H1 (cell line): ENCODE results near the gene FLVCR2. TPM values are rescaled to one million over a fixed set of nuclear protein-coding genes. Genes with fewer than 3 reads are reported as not detected.

Experiments used
- CTCF ChIA-PET: fragments of 300-600 bp; sonication (Branson Sonifier 250); formaldehyde crosslinking; loops from one replicate; lab custom pipeline; 2021; ENCODE audit not compliant: partially characterized antibody; lab: Charles Lee
- POLR2A ChIA-PET: fragments of 300-600 bp; sonication (Branson Sonifier 250); formaldehyde crosslinking; loops from one replicate; lab custom pipeline; 2021; ENCODE audit warnings: inconsistent platforms; ENCODE audit not compliant: partially characterized antibody; lab: Charles Lee
- DNase-seq, 2 experiments: peaks; one replicate each; pipeline versions ENCODE4 v3.0.0 to v3.0.0-alpha.2; 2010 to 2022; ENCODE audit warnings: low spot score in 2 of 2, low read depth in 1 of 2, mixed read lengths in 1 of 2
- FAIRE-seq: peaks from 2 replicates; lab custom pipeline; 2011; peaks lifted over from hg19 to GRCh38; lab: Jason Lieb, UNC
- H2AFZ ChIP-seq: 2 replicates; pipeline ENCODE4 v1.8.1; 2012; ENCODE audit warnings: low read length, inconsistent platforms
- H2AK5ac ChIP-seq: 2 replicates; pipeline ENCODE4 v1.6.1; 2013; ENCODE audit warnings: low read depth, low read length
- H2BK120ac ChIP-seq: replicated peaks from 2 replicates; pipeline ENCODE3; 2013; ENCODE audit warnings: low read depth, low read length, inconsistent platforms
- H2BK12ac ChIP-seq: 2 replicates; pipeline ENCODE4 v1.6.1; 2013; ENCODE audit warnings: low read depth, low read length
- H2BK15ac ChIP-seq: 2 replicates; pipeline ENCODE4 v1.6.1; 2013; ENCODE audit warnings: low read length
- H2BK20ac ChIP-seq: 2 replicates; pipeline ENCODE4 v1.6.1; 2013; ENCODE audit warnings: low read length
- H2BK5ac ChIP-seq: 2 replicates; pipeline ENCODE4 v1.6.1; 2013; ENCODE audit warnings: low read depth, low read length
- H3K14ac ChIP-seq: 2 replicates; pipeline ENCODE4 v1.6.1; 2013; ENCODE audit warnings: inconsistent platforms; ENCODE audit not compliant: insufficient read length
- H3K18ac ChIP-seq: 2 replicates; pipeline ENCODE4 v1.6.1; 2013; ENCODE audit warnings: low read length; ENCODE audit errors: extremely low read depth
- H3K23ac ChIP-seq: 2 replicates; pipeline ENCODE4 v1.6.1; 2013; ENCODE audit warnings: inconsistent platforms; ENCODE audit not compliant: insufficient read length
- H3K23me2 ChIP-seq: 2 replicates; pipeline ENCODE4 v1.6.1; 2013; ENCODE audit warnings: low read depth, low read length
- H3K27ac ChIP-seq: 2 replicates; pipeline ENCODE4 v1.6.1; 2011; ENCODE audit warnings: low read depth, low read length, inconsistent platforms
- H3K27me3 ChIP-seq, 4 experiments: replicated peaks in 1 of 4; 1 replicate in 1 of 4; 2 replicates in 3 of 4; pipeline versions ENCODE4 v1.6.1 to v1.8.1; 2011 to 2013; ENCODE audit warnings: low read length in 3 of 4, mild to moderate bottlenecking in 3 of 4, inconsistent platforms in 2 of 4, mixed read lengths in 2 of 4, moderate library complexity in 1 of 4; ENCODE audit not compliant: control insufficient read depth in 3 of 4, insufficient read depth in 3 of 4; ENCODE audit errors: extremely low read depth in 1 of 4
- H3K36me3 ChIP-seq, 4 experiments: 2 replicates each; pipeline versions ENCODE4 v1.6.1 to v1.8.1; 2011 to 2013; ENCODE audit warnings: mild to moderate bottlenecking in 4 of 4, low read length in 3 of 4, moderate library complexity in 2 of 4, control low read depth in 1 of 4, inconsistent platforms in 1 of 4; ENCODE audit not compliant: insufficient read depth in 4 of 4, control insufficient read depth in 2 of 4
- H3K4ac ChIP-seq: replicated peaks from 2 replicates; pipeline ENCODE3; 2013; ENCODE audit warnings: low read length, low read depth, mixed read lengths, inconsistent platforms; ENCODE audit not compliant: insufficient read length
- H3K4me1 ChIP-seq, 4 experiments: replicated peaks in 1 of 4; 1 replicate in 1 of 4; 2 replicates in 3 of 4; pipeline versions ENCODE4 v1.6.1 to v1.8.1; 2011 to 2013; ENCODE audit warnings: low read length in 3 of 4, inconsistent platforms in 2 of 4, mixed read lengths in 1 of 4; ENCODE audit not compliant: insufficient read depth in 4 of 4, control insufficient read depth in 3 of 4
- H3K4me2 ChIP-seq, 2 experiments: 2 replicates each; pipeline versions ENCODE4 v1.6.1 to v1.8.1; 2011 to 2013; ENCODE audit warnings: low read depth in 2 of 2, low read length in 2 of 2, control low read depth in 1 of 2, inconsistent platforms in 1 of 2, mild to moderate bottlenecking in 1 of 2; ENCODE audit not compliant: insufficient read depth in 1 of 2
- H3K4me3 ChIP-seq, 4 experiments: fragments of 200-600, 300-600 bp in 1 of 4; sonication (generic), shearing (Covaris generic), sonication (Bioruptor Twin) in 1 of 4; 2 replicates each; pipeline versions ENCODE4 v1.5.1 to v1.8.1; 2011 to 2016; ENCODE audit warnings: low read length in 4 of 4, low read depth in 3 of 4, control low read depth in 2 of 4, inconsistent platforms in 2 of 4, mild to moderate bottlenecking in 2 of 4, mixed read lengths in 1 of 4, moderate library complexity in 1 of 4; ENCODE audit not compliant: insufficient read depth in 2 of 4; ENCODE audit errors: extremely low read depth in 1 of 4
- H3K56ac ChIP-seq: replicated peaks from 2 replicates; pipeline ENCODE3; 2013; ENCODE audit warnings: low read depth, mild to moderate bottlenecking, mixed read lengths, low read length, inconsistent platforms; ENCODE audit not compliant: insufficient read length
- H3K79me1 ChIP-seq: 2 replicates; pipeline ENCODE4 v1.6.1; 2013; ENCODE audit warnings: low read depth, low read length, control low read depth
- H3K79me2 ChIP-seq, 2 experiments: 2 replicates each; pipeline versions ENCODE4 v1.6.1 to v1.8.1; 2012 to 2013; ENCODE audit warnings: low read length in 2 of 2, mild to moderate bottlenecking in 2 of 2, inconsistent platforms in 1 of 2; ENCODE audit not compliant: insufficient read depth in 2 of 2, control insufficient read depth in 1 of 2
- H3K9ac ChIP-seq, 4 experiments: replicated peaks in 1 of 4; 1 replicate in 1 of 4; 2 replicates in 3 of 4; pipeline versions ENCODE4 v1.6.1 to v1.8.1; 2011 to 2013; ENCODE audit warnings: low read depth in 3 of 4, low read length in 3 of 4, control low read depth in 2 of 4, mild to moderate bottlenecking in 2 of 4, moderate library complexity in 2 of 4, inconsistent platforms in 1 of 4; ENCODE audit errors: extremely low read depth in 1 of 4
- H3K9me3 ChIP-seq, 2 experiments: 2 replicates each; pipeline versions ENCODE4 v1.6.1 to v1.8.1; 2012 to 2013; ENCODE audit warnings: mild to moderate bottlenecking in 2 of 2, moderate library complexity in 2 of 2, control low read depth in 1 of 2, inconsistent platforms in 1 of 2, low read depth in 1 of 2, low read length in 1 of 2, mixed read lengths in 1 of 2; ENCODE audit not compliant: insufficient read depth in 2 of 2
- H4K20me1 ChIP-seq, 2 experiments: replicated peaks in 1 of 2; 2 replicates each; pipeline versions ENCODE3 to v1.8.1; 2011 to 2013; ENCODE audit warnings: inconsistent platforms in 2 of 2, low read length in 2 of 2, mild to moderate bottlenecking in 1 of 2; ENCODE audit not compliant: insufficient read depth in 2 of 2, control insufficient read depth in 1 of 2
- H4K5ac ChIP-seq: 2 replicates; pipeline ENCODE4 v1.6.1; 2013; ENCODE audit warnings: low read length, low read depth, mixed read lengths, inconsistent platforms; ENCODE audit not compliant: insufficient read length
- H4K8ac ChIP-seq: 2 replicates; pipeline ENCODE4 v1.8.0; 2013; ENCODE audit warnings: mild to moderate bottlenecking, moderate library complexity, low read length, inconsistent platforms; ENCODE audit not compliant: insufficient read depth; ENCODE audit errors: extremely low read depth
- H4K91ac ChIP-seq: replicated peaks from 2 replicates; pipeline ENCODE3; 2013; ENCODE audit warnings: low read length, mixed read lengths, inconsistent platforms; ENCODE audit not compliant: insufficient read length
- CBX5 ChIP-seq: fragments of 300-800, 300-1000 bp; sonication (generic); IDR thresholded peaks from 2 replicates; pipeline ENCODE4 v1.7.1; 2016; ENCODE audit warnings: antibody characterized with exemption, low read length, low read depth
- CEBPB ChIP-seq: IDR thresholded peaks from 2 replicates; pipeline ENCODE4 v1.6.1; 2012; ENCODE audit warnings: low read depth, low read length
- CTBP2 ChIP-seq: IDR thresholded peaks from 2 replicates; pipeline ENCODE4 v1.7.0; 2011; ENCODE audit warnings: borderline replicate concordance, mild to moderate bottlenecking, moderate library complexity, mixed read lengths, low read length; ENCODE audit not compliant: insufficient read depth, insufficient read length
- EGR1 ChIP-seq: IDR thresholded peaks from 2 replicates; pipeline ENCODE4 v1.6.1; 2011; ENCODE audit warnings: low read depth, low read length, borderline replicate concordance
- GABPA ChIP-seq: IDR thresholded peaks from 2 replicates; pipeline ENCODE4 v1.6.1; 2011; ENCODE audit warnings: mild to moderate bottlenecking, low read length, moderate library complexity, borderline replicate concordance; ENCODE audit not compliant: insufficient read depth
- HDAC2 ChIP-seq, 2 experiments: fragments of 300-600 bp in 1 of 2; sonication (generic) in 1 of 2; IDR thresholded peaks; 2 replicates each; pipeline ENCODE4 v1.6.1; 2011 to 2012; ENCODE audit warnings: low read depth in 2 of 2, low read length in 2 of 2, mild to moderate bottlenecking in 2 of 2, moderate library complexity in 2 of 2, borderline replicate concordance in 1 of 2, inconsistent platforms in 1 of 2
- KDM1A ChIP-seq: fragments of 200-600, 300-600 bp; sonication (generic); IDR thresholded peaks from 2 replicates; pipeline ENCODE4 v1.7.1; 2016; ENCODE audit warnings: mild to moderate bottlenecking, low read length, borderline replicate concordance
- POU5F1 ChIP-seq: IDR thresholded peaks from 2 replicates; pipeline ENCODE4 v1.6.1; 2011; ENCODE audit warnings: low read depth, mild to moderate bottlenecking, low read length, moderate library complexity
- RAD21 ChIP-seq, 2 experiments: IDR thresholded peaks in 1 of 2; conservative IDR thresholded peaks in 1 of 2; 2 replicates each; pipeline ENCODE4 v1.6.1; 2011; ENCODE audit warnings: low read depth in 2 of 2, low read length in 2 of 2, improper control_type of control experiment in 1 of 2, inconsistent platforms in 1 of 2, mild to moderate bottlenecking in 1 of 2, moderate library complexity in 1 of 2
- RNF2 ChIP-seq: fragments of 200-900, 300-1000 bp; sonication (generic); IDR thresholded peaks from 2 replicates; pipeline ENCODE4 v1.7.1; 2016; ENCODE audit warnings: borderline replicate concordance, low read depth, mild to moderate bottlenecking, antibody characterized with exemption, low read length; ENCODE audit not compliant: poor library complexity, severe bottlenecking; ENCODE audit errors: missing control alignments
- TCF12 ChIP-seq: IDR thresholded peaks from 2 replicates; pipeline ENCODE4 v1.6.1; 2011; ENCODE audit warnings: low read depth, mild to moderate bottlenecking, low read length
- WGBS, 2 experiments: shearing (Covaris generic) in 1 of 2; methylation state at CpG; one replicate each; pipeline versions ENCODE4 v1.1.6 to v1.1.7; 2013 to 2015; ENCODE audit warnings: low lambda C conversion rate in 2 of 2, mixed read lengths in 2 of 2, inconsistent platforms in 1 of 2, low coverage in 1 of 2, missing lambda C conversion rate in 1 of 2; ENCODE audit not compliant: insufficient replicate concordance in 2 of 2, insufficient coverage in 1 of 2, insufficient read length in 1 of 2; ENCODE audit errors: extremely low coverage in 1 of 2, missing lambda C conversion rate in 1 of 2; 5-methylcytosine and 5-hydroxymethylcytosine counted together
- polyA plus RNA-seq, 7 experiments: library from polyadenylated mRNA; depleted of rRNA in 3 of 7; stranded (reverse) in 5 of 7; unstranded in 2 of 7; fragments of >200 nt in 5 of 7; fragments of 200-250 nt in 2 of 7; gene quantifications; 1 replicate in 5 of 7; 2 replicates in 1 of 7; 4 replicates in 1 of 7; pipeline versions ENCODE4 v1.2.1 to v1.2.3, GENCODE V29; 2011 to 2013; ENCODE audit warnings: missing spikeins in 2 of 7, mixed read lengths in 2 of 7
- total RNA-seq: library from RNA; stranded (reverse); fragmentation: NEBNext Ultra II Directional; extraction: Animal tissue kit (Norgen Biotek cat#: 25700); gene quantifications from 2 replicates; pipeline ENCODE4 v1.2.1, GENCODE V29; 2021
- TF ChIP-seq, protein P1 (sequence below): IDR thresholded peaks from 2 replicates; pipeline ENCODE4 v1.6.1; 2011; ENCODE audit warnings: low read length, improper control_type of control experiment

The FLVCR2 gene
- total and polyA plus RNA-seq, 2 of the 8 experiments (the other 6 are each of a cell fraction or from before 2014, with no cell fraction given): 7.1 to 8.2 TPM

DNA sequence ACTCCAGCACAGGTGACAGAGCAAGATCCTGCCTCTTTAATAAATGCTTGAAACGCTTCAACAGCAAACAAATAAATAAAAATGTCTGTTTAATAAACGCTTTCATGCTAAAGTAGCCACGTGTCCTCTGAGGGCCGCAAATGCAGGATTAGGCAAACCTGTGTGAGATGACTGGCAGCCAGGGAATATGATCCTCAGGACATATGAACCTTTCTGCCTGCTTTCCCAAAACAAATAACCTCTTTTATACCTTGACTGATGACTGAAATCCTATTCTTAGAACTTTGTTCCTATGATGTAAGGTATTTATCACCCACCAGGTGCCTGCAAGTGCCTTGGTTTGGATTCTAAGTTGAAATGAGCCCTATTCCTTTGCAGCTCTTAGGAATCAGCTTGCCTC, 14.5 kb upstream of the FLVCR2 start:
- no peak overlapping the region; the same call in 1 of the 2 replicates for H2AK5ac ChIP-seq
- no peaks in the 10 kb centered on the region for H3K9me3 ChIP-seq
- no peak overlapping the region for H3K23ac ChIP-seq
- H3K36me3 ChIP-seq: no peaks in the 10 kb centered on the region
- H4K91ac ChIP-seq: no peak overlapping the region
- ChIA-PET POLR2A (no interaction called here), CTCF (interaction anchor here (0.9 to 10.5 kb wide), 8 partner anchors 11 to 254 kb away, joined by 3 to 135 read pairs (median 4); partner anchors contain the start of gene BATF)
- no peak overlapping the region for H3K4me2 ChIP-seq
- H4K20me1 ChIP-seq: no peaks in the 10 kb centered on the region
- H2BK20ac ChIP-seq: no peak overlapping the region
- H2BK5ac ChIP-seq: no peak overlapping the region
- no peak overlapping the region for H4K5ac ChIP-seq
- peaks cover 0 to 9% (median 2%) of the 10 kb centered on the region in 4 experiments; a peak in 3 of 7 replicates for H3K4me1 ChIP-seq
- no peak overlapping the region for H2BK12ac ChIP-seq
- no peak overlapping the region for H4K8ac ChIP-seq
- FAIRE-seq: no peak
- no peaks in the 10 kb centered on the region for H3K79me2 ChIP-seq
- H3K56ac ChIP-seq: no peak overlapping the region
- H3K23me2 ChIP-seq: no peaks in the 10 kb centered on the region
- no peak overlapping the region for H3K9ac ChIP-seq
- no peak for DNase-seq
- no peak overlapping the region for H3K4me3 ChIP-seq
- H2BK15ac ChIP-seq: no peak overlapping the region
- no peak overlapping the region for H3K4ac ChIP-seq
- H2BK120ac ChIP-seq: no peak overlapping the region
- H3K27me3 ChIP-seq: no peaks in the 10 kb centered on the region
- 87% methylated on average over 4 of the region's 4 CpGs; no CpG with 5 or more reads in 1 of the 2 experiments for WGBS, 2 experiments
- H3K79me1 ChIP-seq: no peaks in the 10 kb centered on the region; the same call in 1 of the 2 replicates
- no peak overlapping the region for H2AFZ ChIP-seq
- no peak overlapping the region for H3K18ac ChIP-seq
- no peak overlapping the region for H3K14ac ChIP-seq
- no peak overlapping the region for H3K27ac ChIP-seq
- TF ChIP-seq TCF12: no peak
- no peak for TF ChIP-seq CTBP2
- no peak for TF ChIP-seq RNF2
- no peak for TF ChIP-seq POU5F1
- no peak for TF ChIP-seq EGR1
- TF ChIP-seq RAD21 (IDR thresholded peaks at IDR 0.05 in 1 of 2, conservative IDR thresholded peaks at IDR 0.05 in 1 of 2; ENCODE audit: low read depth in 2 of 2, low read length in 2 of 2): no peak
- no peak for TF ChIP-seq KDM1A
- TF ChIP-seq, protein P1, sequence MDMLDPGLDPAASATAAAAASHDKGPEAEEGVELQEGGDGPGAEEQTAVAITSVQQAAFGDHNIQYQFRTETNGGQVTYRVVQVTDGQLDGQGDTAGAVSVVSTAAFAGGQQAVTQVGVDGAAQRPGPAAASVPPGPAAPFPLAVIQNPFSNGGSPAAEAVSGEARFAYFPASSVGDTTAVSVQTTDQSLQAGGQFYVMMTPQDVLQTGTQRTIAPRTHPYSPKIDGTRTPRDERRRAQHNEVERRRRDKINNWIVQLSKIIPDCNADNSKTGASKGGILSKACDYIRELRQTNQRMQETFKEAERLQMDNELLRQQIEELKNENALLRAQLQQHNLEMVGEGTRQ: no peak
- TF ChIP-seq CBX5: no peak
- no peak for TF ChIP-seq GABPA
- no peak for TF ChIP-seq HDAC2 (IDR thresholded peaks at IDR 0.05; ENCODE audit: borderline replicate concordance in 1 of 2, low read depth in 2 of 2, low read length in 2 of 2)
- no peak for TF ChIP-seq CEBPB
